GM21825 (cell line): ENCODE results near the gene POLR2E.

Experiments used
- ATAC-seq: cut with Tn5 transposase; IDR thresholded peaks from one replicate; pipeline ENCODE4 v1.9.1; 2021; ENCODE audit warnings: mild to moderate bottlenecking, moderate library complexity; ENCODE audit not compliant: unreplicated experiment

POLR2E gene

DNA sequence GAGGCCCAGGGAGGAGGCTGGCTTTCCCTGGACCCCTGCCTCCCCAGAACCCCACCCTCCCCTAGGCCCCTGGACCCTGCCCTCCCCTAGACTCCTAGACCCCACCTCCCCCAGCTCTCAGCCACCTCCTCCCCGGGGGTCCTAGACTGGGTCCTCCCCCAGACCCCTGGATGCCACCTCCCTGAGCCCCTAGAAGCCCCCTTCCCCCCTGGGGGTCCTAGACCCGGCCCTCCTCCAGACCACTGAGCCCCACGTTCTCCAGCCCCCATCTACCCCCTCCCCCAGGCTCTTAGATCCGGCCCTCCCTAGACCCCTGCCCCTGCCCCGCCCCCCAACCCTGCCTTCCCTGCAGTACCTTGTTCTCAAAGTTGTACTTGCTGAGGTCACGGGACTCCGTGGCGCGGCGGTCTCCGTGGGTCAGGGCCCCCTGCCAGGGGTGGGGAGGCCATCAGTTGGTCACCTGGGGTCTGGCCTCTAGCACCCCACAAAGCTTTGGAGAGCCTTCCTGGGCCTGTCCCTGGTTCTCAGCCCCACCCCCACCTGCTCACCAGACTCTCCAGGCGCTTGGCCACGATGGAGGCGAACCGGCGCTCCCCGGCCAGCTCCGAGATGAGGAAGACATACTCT is 16.6 kb upstream of the POLR2E start:
- ATAC-seq: no peak

GRCh38 chr19:1110809-1111640 is 15.8 kb upstream of the POLR2E start:
- ATAC-seq: no peak

- no peak for ATAC-seq
Measured at GRCh38 chr19:1109697-1110671, 14.8 kb upstream of the POLR2E start.

DNA sequence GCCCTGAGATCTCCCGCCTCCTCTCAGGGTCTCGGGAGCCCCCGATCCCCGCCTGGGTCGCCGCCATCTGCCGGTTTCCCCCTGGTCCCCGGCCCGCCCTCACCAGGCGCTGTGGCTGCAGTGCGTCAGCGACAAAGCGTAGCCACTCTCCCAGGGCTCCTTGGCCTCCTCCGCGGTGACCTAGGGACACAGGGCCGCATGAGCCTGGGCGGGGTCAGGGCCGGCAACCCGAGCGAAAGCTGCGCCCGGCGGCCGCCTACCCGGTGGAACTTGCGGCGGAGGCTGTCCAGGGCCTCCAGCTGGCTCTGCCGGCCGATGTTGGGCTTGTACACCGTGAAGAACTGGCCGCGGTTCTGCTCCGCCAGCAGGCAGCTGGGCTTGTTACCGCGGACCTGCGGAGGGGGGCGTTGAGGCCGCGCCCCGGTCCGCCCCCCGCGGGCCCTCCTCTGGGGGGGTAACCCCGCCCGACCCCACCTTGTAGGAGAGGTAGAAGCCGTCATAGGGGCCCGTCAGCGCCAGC is 13.9 kb upstream of the POLR2E start:
- ATAC-seq: no peak

DNA sequence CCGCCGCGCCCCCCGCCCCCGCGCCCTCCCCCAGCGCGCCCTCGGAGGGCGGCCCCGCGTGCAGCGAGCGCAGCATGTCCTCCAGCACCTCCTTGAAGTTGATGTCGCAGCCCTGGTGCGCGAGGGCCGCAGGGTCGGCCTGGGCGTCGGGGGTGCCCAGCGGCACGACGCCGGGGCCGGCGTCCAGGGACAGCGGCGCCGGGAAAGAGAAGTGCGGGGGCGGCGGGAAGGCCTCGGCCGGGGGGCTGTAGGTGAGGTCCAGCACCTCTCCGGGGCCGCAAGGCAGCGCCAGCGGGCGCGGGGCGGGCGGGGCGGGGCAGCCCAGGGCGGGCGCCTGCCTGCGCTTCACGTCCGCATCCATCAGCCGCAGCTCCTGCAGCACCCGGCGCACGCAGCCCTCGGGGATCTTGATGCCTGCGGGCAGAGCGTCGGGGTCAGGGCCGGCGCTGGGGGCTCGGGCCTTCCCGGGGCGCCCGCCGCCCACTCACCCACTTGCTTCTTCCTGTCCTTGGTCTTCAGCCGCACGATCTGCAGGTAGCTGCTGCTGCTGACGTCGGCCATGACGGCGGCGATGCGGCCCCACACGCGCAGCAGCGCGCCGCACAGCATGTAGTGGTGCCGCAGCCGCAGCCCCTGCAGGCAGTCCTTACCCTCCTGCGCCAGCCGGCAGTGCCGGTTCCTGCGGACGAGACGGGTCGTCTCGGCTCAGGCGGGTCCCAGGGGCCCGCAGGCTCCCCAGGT is 13.3 kb upstream of the POLR2E start:
- ATAC-seq: no peak

DNA sequence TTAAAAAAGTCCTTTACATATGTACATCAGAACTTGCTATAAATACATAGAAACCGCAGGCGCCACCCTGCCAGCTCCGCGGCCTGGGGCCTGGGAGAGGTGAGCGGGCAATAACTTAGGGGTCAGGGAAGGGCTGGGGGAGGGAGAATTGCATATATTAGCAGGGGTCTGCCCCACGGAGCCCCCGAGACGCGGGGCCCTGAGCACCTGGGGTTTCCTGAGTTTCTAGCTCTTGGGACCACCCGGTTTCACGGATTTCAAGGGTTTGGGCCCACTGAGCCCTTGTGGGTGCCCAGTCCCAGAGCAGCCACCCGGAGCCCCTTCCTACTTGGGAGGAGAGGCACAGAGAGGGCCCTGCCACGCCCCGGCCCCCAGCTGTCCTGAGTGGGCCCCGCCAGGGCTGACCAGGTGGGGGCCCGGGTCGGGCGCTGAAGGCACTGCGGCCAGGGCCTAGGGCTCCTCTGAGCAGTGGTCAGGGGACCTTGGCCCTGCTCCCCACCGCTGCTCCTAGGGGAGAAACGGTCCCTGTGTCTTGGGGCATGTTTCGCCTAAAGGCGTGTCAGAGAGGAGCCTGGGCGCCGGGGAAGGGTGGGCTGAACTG is 12.6 kb upstream of the POLR2E start:
- no peak for ATAC-seq

GRCh38 chr19:1106841-1107660 is 11.9 kb upstream of the POLR2E start:
- no peak for ATAC-seq

GRCh38 chr19:1105873-1106840 is 11.0 kb upstream of the POLR2E start:
- ATAC-seq: no peak

DNA sequence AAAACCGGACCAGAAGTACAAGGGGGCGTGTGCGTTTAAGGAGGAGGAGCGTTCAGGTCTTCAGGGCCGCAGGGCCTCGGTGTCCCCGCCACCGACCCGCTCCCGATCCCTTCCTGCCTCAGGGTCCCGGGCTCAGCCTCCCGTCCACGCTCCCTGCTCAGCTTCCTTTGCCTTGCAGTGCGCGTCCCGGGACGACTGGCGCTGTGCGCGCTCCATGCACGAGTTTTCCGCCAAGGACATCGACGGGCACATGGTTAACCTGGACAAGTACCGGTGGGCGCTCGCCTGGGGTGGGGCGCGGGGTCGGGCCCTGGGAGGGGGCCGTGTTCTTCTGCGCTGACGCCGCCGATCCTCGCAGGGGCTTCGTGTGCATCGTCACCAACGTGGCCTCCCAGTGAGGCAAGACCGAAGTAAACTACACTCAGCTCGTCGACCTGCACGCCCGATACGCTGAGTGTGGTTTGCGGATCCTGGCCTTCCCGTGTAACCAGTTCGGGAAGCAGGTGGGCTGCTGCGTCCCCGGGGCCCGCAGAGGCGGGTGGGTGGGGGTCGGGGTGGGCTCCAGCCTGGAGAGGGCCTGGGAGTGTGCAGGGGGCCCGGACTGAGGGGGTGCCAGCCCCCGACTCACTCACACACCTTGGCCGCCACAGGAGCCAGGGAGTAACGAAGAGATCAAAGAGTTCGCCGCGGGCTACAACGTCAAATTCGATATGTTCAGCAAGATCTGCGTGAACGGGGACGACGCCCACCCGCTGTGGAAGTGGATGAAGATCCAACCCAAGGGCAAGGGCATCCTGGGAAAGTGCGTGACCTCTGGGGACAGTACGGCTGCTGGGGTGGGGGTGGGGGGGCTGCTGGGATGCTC is 10.1 kb upstream of the POLR2E start:
- peak; percentile 1 for ATAC-seq

- peak; percentile 37 for ATAC-seq
Measured at GRCh38 chr19:1104311-1105007, 9.3 kb upstream of the POLR2E start.

DNA sequence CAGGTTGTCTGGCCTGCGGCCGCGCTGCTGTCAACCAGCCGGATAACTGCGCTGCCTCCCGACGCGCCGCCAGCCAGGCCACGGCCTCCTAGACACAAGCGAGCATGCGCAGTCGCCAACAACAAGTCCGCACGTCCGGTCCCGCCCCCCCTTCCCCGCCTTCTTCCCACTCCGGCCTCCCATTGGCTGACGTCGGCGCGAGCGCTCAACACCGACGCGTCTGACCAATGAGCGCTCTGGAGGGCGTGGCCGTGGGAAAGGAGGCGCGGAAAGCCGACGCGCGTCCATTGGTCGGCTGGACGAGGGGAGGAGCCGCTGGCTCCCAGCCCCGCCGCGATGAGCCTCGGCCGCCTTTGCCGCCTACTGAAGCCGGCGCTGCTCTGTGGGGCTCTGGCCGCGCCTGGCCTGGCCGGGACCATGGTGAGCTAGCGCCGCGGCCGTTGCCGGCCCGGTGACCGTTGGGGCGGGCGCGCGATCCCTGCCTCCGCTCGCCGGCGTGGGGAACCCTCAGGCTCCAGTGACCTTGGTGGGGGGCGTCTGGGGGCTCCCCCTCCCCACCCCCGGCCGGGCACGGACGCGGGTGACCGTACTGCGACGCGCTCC is 8.6 kb upstream of the POLR2E start, which contains the start of gene GPX4:
Gene GPX4 (plus strand): TSS at position 287 of the 603 bp plus-strand sequence. CDS start 50 bp downstream, at position 337.
- ATAC-seq: peak; percentile 46

DNA sequence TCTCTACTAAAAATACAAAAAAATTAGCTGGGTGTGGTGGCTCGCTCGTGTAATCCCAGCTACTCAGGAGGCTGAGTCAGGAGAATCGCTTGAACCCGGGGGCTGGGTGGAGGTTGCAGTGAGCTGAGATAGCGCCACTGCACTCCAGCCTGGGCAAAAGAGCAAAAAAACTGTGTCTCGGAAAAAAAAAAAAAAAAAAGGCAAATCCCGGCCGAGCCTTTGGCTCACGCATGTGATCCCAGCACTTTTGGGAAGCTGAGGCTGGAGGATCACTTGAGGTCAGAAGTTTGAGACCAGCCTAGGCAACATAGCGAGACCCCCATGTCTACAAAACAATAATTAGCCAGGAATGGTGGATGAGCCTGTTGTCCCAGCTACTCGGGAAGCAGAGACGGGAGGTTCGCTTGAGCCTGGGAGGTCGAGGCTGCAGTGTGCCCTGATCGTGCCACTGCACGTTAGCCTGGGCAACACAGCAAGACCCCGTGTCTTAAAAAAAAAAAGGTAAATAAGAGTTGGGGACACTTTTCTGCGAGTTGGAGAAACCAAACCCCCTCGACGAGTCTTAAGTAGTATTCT is 8.0 kb upstream of the POLR2E start:
- ATAC-seq: no peak

DNA sequence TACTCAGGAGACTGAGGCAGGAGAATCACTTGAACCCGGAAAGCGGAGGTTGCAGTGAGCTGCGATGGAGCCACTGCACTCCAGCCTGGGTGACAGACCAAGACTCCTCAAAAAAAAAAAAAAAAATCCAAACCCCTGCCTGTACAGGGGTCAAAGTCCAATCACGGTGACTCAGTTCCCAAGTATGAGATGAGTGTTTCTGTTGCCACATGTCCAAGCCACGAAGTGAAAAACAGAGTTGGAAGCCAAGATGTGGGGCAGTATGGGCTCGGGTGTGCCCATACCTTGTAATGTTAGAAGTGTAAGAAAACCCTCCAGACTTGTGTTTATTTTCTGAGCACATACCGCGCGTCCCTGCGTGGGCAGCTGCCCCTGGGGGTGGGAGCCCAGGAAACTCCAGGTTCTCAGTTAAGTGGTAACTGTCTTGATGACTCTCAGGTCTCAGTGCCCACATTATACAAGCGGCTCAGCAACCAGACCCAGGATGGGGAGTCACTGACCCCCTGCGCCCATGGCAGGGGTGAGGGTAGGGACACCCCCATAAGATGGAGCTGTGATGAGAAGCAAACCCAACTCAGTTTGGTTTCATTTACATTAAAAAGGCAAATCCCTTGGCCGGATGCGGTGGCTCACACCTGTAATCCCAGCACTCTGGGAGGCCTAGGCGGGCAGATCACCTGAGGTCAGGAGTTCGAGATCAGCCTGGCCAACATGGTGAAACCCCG is 7.4 kb upstream of the POLR2E start:
- ATAC-seq: no peak

DNA sequence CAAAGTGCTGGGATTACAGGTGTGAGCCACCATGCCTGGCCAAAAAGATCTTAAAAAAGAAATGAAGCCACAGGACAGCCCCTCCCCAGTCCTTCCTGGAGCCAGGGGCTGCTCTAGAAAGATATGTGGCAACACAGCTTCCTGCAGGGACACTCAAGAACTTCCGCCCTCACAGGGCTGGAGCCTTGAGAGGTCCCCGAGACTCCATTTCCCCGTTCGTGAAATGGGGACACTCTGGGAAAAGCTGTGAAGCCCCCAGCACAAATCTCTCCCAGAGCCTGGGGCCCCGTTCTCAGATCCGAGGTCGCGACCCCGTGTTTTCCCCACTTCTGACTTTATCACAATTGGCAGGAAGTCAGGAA is 6.1 kb upstream of the POLR2E start:
- ATAC-seq: no peak
